ENCODE results near the gene MTUS2.

MTUS2 gene

DNA sequence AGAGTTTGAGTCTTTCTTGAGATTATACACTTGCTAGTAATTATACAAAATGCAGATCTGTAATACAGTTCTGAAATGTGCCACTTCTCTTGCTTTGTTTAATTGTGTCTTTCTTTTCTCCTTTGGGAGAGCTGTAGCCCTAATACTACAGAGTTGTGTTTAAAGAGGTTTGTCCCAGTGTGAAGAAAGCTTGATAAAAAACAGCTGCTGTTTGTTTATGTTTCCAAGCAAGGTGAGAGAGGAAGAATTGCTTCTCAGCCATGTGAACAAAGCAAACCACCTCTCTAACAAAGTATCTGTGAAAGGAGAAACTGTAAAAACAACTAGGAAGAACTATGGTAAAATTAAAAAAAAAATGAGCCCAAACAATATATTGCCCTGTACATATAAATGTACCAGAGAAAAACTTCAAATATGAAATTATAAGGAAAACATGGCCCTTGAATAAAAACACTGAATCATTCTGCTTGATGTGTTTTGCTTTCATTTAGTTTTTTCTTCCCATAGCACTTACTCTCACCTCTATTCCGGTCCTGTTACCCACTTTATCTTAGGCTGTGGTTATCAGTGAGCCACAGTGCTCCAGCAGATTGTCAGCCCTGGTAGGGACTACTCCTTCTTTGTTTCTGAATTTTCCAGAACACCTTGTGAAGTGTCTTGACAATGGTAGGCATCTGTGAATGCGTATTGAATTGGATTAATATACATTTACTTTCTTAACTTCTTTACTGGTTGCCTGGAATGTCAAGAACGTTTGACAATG, 257.1 kb downstream of the MTUS2 start:
- no peak for DNase-seq (ENCODE audit: extremely low read depth, low read depth)
- TF ChIP-seq CTCF (IDR thresholded peaks at IDR 0.05; ENCODE audit: low read depth, low read length, missing control alignments): no peak
- H3K4me3 ChIP-seq (replicated peaks; ENCODE audit: low read depth, low read length): no peak overlapping the region

- H3K4me3 ChIP-seq (replicated peaks; ENCODE audit: low read depth, low read length): no peak overlapping the region
- TF ChIP-seq CTCF (IDR thresholded peaks at IDR 0.05; ENCODE audit: low read depth, low read length, missing control alignments): no peak
- no peak for DNase-seq (ENCODE audit: extremely low read depth, low read depth)
Observed at GRCh38 chr13:29081036-29081435, 260.9 kb downstream of the MTUS2 start.

- DNase-seq (ENCODE audit: extremely low read depth, low read depth): no peak
- TF ChIP-seq CTCF (IDR thresholded peaks at IDR 0.05; ENCODE audit: low read depth, low read length, missing control alignments): no peak
Observed at GRCh38 chr13:29081697-29082440, 261.7 kb downstream of the MTUS2 start.

DNA sequence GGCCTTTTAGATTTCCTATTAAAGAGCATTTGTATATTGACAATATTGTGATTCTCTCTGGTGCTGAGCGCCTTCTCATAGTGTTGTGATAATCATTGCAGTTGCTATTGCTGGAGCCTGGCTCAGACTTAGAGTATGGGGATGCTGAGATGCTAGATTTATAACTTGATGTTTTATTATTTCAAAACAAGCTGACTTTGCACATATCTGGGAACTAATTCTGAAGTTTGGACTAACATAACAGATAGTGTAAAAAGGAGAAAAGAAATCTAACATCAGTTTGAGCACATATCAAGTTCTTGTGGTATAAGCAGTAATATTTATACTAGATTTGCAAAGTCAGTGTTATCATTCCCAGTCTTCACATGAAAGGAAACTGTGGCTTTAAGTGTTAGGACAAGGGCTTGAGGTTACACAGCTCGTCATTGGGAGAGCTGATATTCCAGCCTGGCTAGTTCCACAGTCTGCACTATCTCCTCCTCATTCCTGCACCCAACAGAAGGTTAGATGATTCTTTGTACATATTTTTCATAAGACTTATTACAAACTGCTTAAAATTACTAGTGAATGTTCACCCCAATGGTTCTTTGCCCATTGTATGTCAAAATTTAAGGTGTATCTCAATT, 279.8 kb downstream of the MTUS2 start:
- H3K4me3 ChIP-seq (replicated peaks; ENCODE audit: low read depth, low read length): no peak overlapping the region
- DNase-seq (ENCODE audit: extremely low read depth, low read depth): no peak
- TF ChIP-seq CTCF (IDR thresholded peaks at IDR 0.05; ENCODE audit: low read depth, low read length, missing control alignments): no peak

More at GRCh38 chr13:29081697-29082440, 261.7 kb downstream of the MTUS2 start:
- no peak overlapping the region for H3K4me3 ChIP-seq (replicated peaks; ENCODE audit: low read depth, low read length)

DNA sequence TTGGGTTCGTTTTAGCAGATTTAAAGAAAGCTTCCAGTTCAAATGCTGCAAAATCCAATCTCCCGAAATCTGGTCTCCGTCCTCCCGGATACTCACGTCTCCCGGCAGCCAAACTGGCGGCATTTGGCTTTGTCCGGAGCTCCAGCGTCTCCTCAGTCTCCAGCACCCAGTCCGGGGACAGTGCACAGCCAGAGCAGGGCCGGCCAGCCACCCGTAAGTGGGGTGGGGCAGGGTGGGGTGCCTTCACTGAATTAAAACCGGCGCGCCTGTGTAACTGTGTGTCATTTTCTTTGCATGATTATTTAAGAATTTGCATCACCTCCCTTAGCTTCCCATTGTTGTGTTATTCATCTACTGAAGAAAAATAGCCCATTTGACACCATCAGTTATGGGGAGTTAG, 280.6 kb downstream of the MTUS2 start:
- no peak overlapping the region for H3K4me3 ChIP-seq (replicated peaks; ENCODE audit: low read depth, low read length)
- no peak for TF ChIP-seq CTCF (IDR thresholded peaks at IDR 0.05; ENCODE audit: low read depth, low read length, missing control alignments)
- no peak for DNase-seq (ENCODE audit: extremely low read depth, low read depth)

GRCh38 chr13:29101409-29101808, 281.3 kb downstream of the MTUS2 start:
- DNase-seq (ENCODE audit: extremely low read depth, low read depth): no peak
- H3K4me3 ChIP-seq (replicated peaks; ENCODE audit: low read depth, low read length): no peak overlapping the region
- TF ChIP-seq CTCF (IDR thresholded peaks at IDR 0.05; ENCODE audit: low read depth, low read length, missing control alignments): no peak

Measured in HFF-Myc (cell line).